GM23338 (cell line): ENCODE results near the gene RNF44. TPM values are rescaled to one million over a fixed set of nuclear protein-coding genes. Genes with fewer than 3 reads are reported as not detected.
A peak's percentile ranks its signal among the peaks of the same experiment; 100 is the strongest.

Experiments
- ATAC-seq: fragments of 200-7000 bp; cut with Tn5 transposase; 3 replicates; pipeline ENCODE4 v1.9.1; 2020
- DNase-seq: peaks from one replicate; pipeline ENCODE4 v3.0.0-alpha.2; 2015; ENCODE audit warnings: low spot score
- H2AFZ ChIP-seq: fragments of 200-600 bp; sonication (generic); 2 replicates; pipeline ENCODE4 v1.8.0; 2016; ENCODE audit warnings: antibody characterized with exemption, mild to moderate bottlenecking, moderate library complexity
- H3F3A ChIP-seq: fragments of 200-600 bp; sonication (generic); replicated peaks from 2 replicates; pipeline ENCODE4 v1.8.0; 2017; ENCODE audit warnings: antibody characterized with exemption, mixed run types, low read depth
- H3K27ac ChIP-seq: fragments of 200-600 bp; sonication (generic); 2 replicates; pipeline ENCODE4 v1.6.1; 2016; ENCODE audit warnings: low read depth
- H3K27me3 ChIP-seq: fragments of 200-600 bp; sonication (generic); 2 replicates; pipeline ENCODE4 v1.8.0; 2016; ENCODE audit warnings: mild to moderate bottlenecking, mixed run types, moderate library complexity; ENCODE audit not compliant: insufficient read depth
- H3K36me3 ChIP-seq: fragments of 200-600 bp; sonication (generic); 2 replicates; pipeline ENCODE4 v1.8.0; 2016; ENCODE audit warnings: mild to moderate bottlenecking; ENCODE audit not compliant: insufficient read depth
- H3K4me1 ChIP-seq: fragments of 200-600 bp; sonication (generic); 2 replicates; pipeline ENCODE4 v1.8.0; 2016; ENCODE audit warnings: mild to moderate bottlenecking, moderate library complexity; ENCODE audit not compliant: insufficient read depth
- H3K4me2 ChIP-seq: fragments of 200-600 bp; sonication (generic); 2 replicates; pipeline ENCODE4 v1.7.1; 2017; ENCODE audit warnings: mixed run types
- H3K4me3 ChIP-seq: fragments of 200-600 bp; sonication (generic); 2 replicates; pipeline ENCODE4 v1.6.1; 2016; ENCODE audit warnings: mixed run types
- H3K79me2 ChIP-seq: fragments of 200-600 bp; sonication (generic); replicated peaks from 2 replicates; pipeline ENCODE4 v1.8.0; 2017; ENCODE audit warnings: mild to moderate bottlenecking; ENCODE audit not compliant: insufficient read depth
- H3K9me2 ChIP-seq: fragments of 200-600 bp; sonication (generic); 2 replicates; pipeline ENCODE4 v1.8.0; 2017; ENCODE audit not compliant: insufficient read depth
- H4K20me1 ChIP-seq: fragments of 200-600 bp; sonication (generic); replicated peaks from 2 replicates; pipeline ENCODE4 v1.8.0; 2017; ENCODE audit warnings: mild to moderate bottlenecking; ENCODE audit not compliant: insufficient read depth
- H3K27ac Mint-ChIP-seq: 2 replicates; pipeline ENCODE4 v1.8.0; 2020; ENCODE audit warnings: inconsistent platforms, mild to moderate bottlenecking, moderate library complexity, mixed read lengths
- H3K27me3 Mint-ChIP-seq: 3 replicates; pipeline ENCODE4 v1.8.0; 2022; ENCODE audit warnings: low read depth, mild to moderate bottlenecking, moderate library complexity, mixed read lengths, inconsistent platforms; ENCODE audit not compliant: insufficient read depth, poor library complexity
- H3K36me3 Mint-ChIP-seq: 3 replicates; pipeline ENCODE4 v1.8.0; 2021; ENCODE audit warnings: low read depth, mild to moderate bottlenecking, inconsistent platforms, moderate library complexity, mixed read lengths
- H3K4me1 Mint-ChIP-seq: 3 replicates; pipeline ENCODE4 v1.8.0; 2020; ENCODE audit warnings: mild to moderate bottlenecking, inconsistent platforms, mixed read lengths
- H3K4me3 Mint-ChIP-seq: 3 replicates; pipeline ENCODE4 v1.8.0; 2021; ENCODE audit warnings: moderate library complexity, mild to moderate bottlenecking, inconsistent platforms, mixed read lengths
- H3K9me3 Mint-ChIP-seq: 3 replicates; pipeline ENCODE4 v1.8.0; 2020; ENCODE audit warnings: moderate library complexity, mild to moderate bottlenecking, inconsistent platforms, mixed read lengths
- CTCF ChIP-seq, 2 experiments: fragments of 200-600 bp in 1 of 2; sonication (generic) in 1 of 2; conservative IDR thresholded peaks; 2 replicates each; pipeline versions ENCODE4 v1.5.1 to v1.6.1; 2016 to 2017; ENCODE audit warnings: antibody characterized with exemption in 2 of 2, low read depth in 2 of 2, mild to moderate bottlenecking in 2 of 2, moderate library complexity in 1 of 2
- JUNB ChIP-seq: IDR thresholded peaks from one replicate; pipeline ENCODE4 v1.6.1; 2016; ENCODE audit warnings: antibody characterized with exemption; ENCODE audit not compliant: unreplicated experiment
- ZNF114 ChIP-seq: fragments of 250-450 bp; sonication (Bioruptor Pico); IDR thresholded peaks from 2 replicates; pipeline ENCODE4 v1.5.0; 2020; ENCODE audit warnings: mild to moderate bottlenecking, moderate library complexity
- ZNF331 ChIP-seq: fragments of 250-450 bp; sonication (Bioruptor Pico); IDR thresholded peaks from 2 replicates; pipeline ENCODE4 v1.5.0; 2020; ENCODE audit warnings: low read depth, mild to moderate bottlenecking, moderate library complexity
- ZNF462 ChIP-seq: fragments of 250-450 bp; sonication (Bioruptor Pico); IDR thresholded peaks from 2 replicates; pipeline ENCODE4 v1.5.0; 2020; ENCODE audit warnings: mild to moderate bottlenecking, moderate library complexity
- polyA plus RNA-seq: library from polyadenylated mRNA; unstranded; fragments of >200 nt; fragmentation: Nextera tagmentation; extraction: Ambion mirVana; gene quantifications from 2 replicates; pipeline ENCODE4 v1.2.1, GENCODE V29; 2016
- total RNA-seq: library from RNA; depleted of rRNA; stranded (reverse); fragments of >200 nt; shearing (Covaris generic); gene quantifications from 2 replicates; pipeline ENCODE4 v1.2.3, GENCODE V29; 2014

The RNF44 gene
- total and polyA plus RNA-seq, 2 experiments from 2014 or later = 56.7 to 104 TPM

- H3K79me2 ChIP-seq = no peaks in the 10 kb centered on the region
- no peaks in the 10 kb centered on the region for H4K20me1 ChIP-seq
- TF ChIP-seq CTCF (conservative IDR thresholded peaks at IDR 0.05; ENCODE audit: low read depth in 2 of 2) (peak; percentile 76 to 95), JUNB (no peak)
- H3K9me3 Mint-ChIP-seq = no peaks in the 10 kb centered on the region; the same call in 1 of the 3 replicates
- no peaks in the 10 kb centered on the region for H3K36me3 ChIP-seq
- no peak overlapping the region for H3K4me3 ChIP-seq
- H3K27ac ChIP-seq = no peak overlapping the region
- H3K27ac Mint-ChIP-seq = no peak overlapping the region
- H3K4me1 ChIP-seq = no peaks in the 10 kb centered on the region
- no peaks in the 10 kb centered on the region for H3F3A ChIP-seq
- peak overlapping the region; percentile 99 for H2AFZ ChIP-seq
- no peak overlapping the region for H3K4me2 ChIP-seq
- peaks cover 9% of the 10 kb centered on the region; the same call in 2 of the 3 replicates for H3K4me1 Mint-ChIP-seq
- no peak overlapping the region for H3K4me3 Mint-ChIP-seq
- no peaks in the 10 kb centered on the region for H3K9me2 ChIP-seq
- H3K27me3 Mint-ChIP-seq = peaks cover 9% of the 10 kb centered on the region
- H3K36me3 Mint-ChIP-seq = no peaks in the 10 kb centered on the region
- H3K27me3 ChIP-seq = no peaks in the 10 kb centered on the region
- DNase-seq (peak; percentile 84), ATAC-seq (peak; percentile 88)
Observed at GRCh38 chr5:176573564-176574296, 36.5 kb upstream of the RNF44 start.

GRCh38 chr5:176570044-176570443, 32.8 kb upstream of the RNF44 start:
- Histone ChIP-seq H3K27me3 (no peaks in the 10 kb centered on the region), H3K27ac (no peak overlapping the region), H3F3A (no peaks in the 10 kb centered on the region), H3K4me2 (no peak overlapping the region), H3K9me2 (no peaks in the 10 kb centered on the region), H3K36me3 (no peaks in the 10 kb centered on the region), H3K4me1 (no peaks in the 10 kb centered on the region), H3K4me3 (no peak overlapping the region), H2AFZ (no peak overlapping the region), H3K79me2 (no peaks in the 10 kb centered on the region), H4K20me1 (no peaks in the 10 kb centered on the region)
- Mint-ChIP-seq H3K4me3 (no peak overlapping the region), H3K4me1 (peaks cover 8% of the 10 kb centered on the region; the same call in 2 of the 3 replicates), H3K9me3 (0 out of 3 replicates have a peak, but pooled peaks cover 2% of the 10 kb centered on the region), H3K27me3 (peaks cover 13% of the 10 kb centered on the region), H3K27ac (no peak overlapping the region), H3K36me3 (no peaks in the 10 kb centered on the region)
- no peak for ATAC-seq
- TF ChIP-seq ZNF114 = no peak
- TF ChIP-seq JUNB = no peak
- no peak for DNase-seq

GRCh38 chr5:176568657-176569056, 31.5 kb upstream of the RNF44 start:
- Histone ChIP-seq H3F3A (no peaks in the 10 kb centered on the region), H2AFZ (no peak overlapping the region), H3K9me2 (no peaks in the 10 kb centered on the region), H3K4me3 (no peak overlapping the region), H3K27ac (no peak overlapping the region), H3K4me1 (no peaks in the 10 kb centered on the region), H3K4me2 (no peak overlapping the region), H3K27me3 (no peaks in the 10 kb centered on the region), H3K79me2 (no peaks in the 10 kb centered on the region), H3K36me3 (no peaks in the 10 kb centered on the region), H4K20me1 (no peaks in the 10 kb centered on the region)
- Mint-ChIP-seq H3K4me3 (no peak overlapping the region), H3K9me3 (0 out of 3 replicates have a peak, but pooled peaks cover 2% of the 10 kb centered on the region), H3K27me3 (peaks cover 20% of the 10 kb centered on the region), H3K4me1 (peaks cover 8% of the 10 kb centered on the region; the same call in 2 of the 3 replicates), H3K27ac (no peak overlapping the region), H3K36me3 (no peaks in the 10 kb centered on the region)
- TF ChIP-seq ZNF331 (CRISPR knock-in tag) (no peak), CTCF (conservative IDR thresholded peaks at IDR 0.05; ENCODE audit: low read depth in 2 of 2) (no peak), ZNF462 (CRISPR knock-in tag) (no peak)
- no peak for ATAC-seq
- DNase-seq = no peak
